OCI-LY3 (cell line): Measurements from ENCODE around the gene TTC6.

Source experiments
- H2AFZ ChIP-seq: fragments of 200-600, 300-600 bp; shearing (Covaris generic); 2 replicates; pipeline ENCODE4 v1.6.0; 2014; ENCODE audit warnings: antibody characterized with exemption, low read depth, low read length
- H3K27ac ChIP-seq: fragments of 200-600, 300-600 bp; sonication (generic); 2 replicates; pipeline ENCODE4 v1.5.1; 2014; ENCODE audit warnings: mild to moderate bottlenecking, low read length, moderate library complexity, mixed read lengths
- H3K27me3 ChIP-seq: fragments of 200-600, 300-600 bp; sonication (generic); 2 replicates; pipeline ENCODE4 v1.6.1; 2014; ENCODE audit warnings: low read depth, low read length, mixed read lengths
- H3K36me3 ChIP-seq: fragments of 200-600, 300-600 bp; sonication (generic); replicated peaks from 2 replicates; pipeline ENCODE3; 2014; ENCODE audit warnings: low read depth, low read length, mixed read lengths
- H3K4me1 ChIP-seq: fragments of 300-600, 200-600 bp; sonication (generic); 2 replicates; pipeline ENCODE4 v1.6.1; 2014; ENCODE audit warnings: low read length, mixed read lengths
- H3K4me2 ChIP-seq: fragments of 200-600, 300-600 bp; sonication (generic); 2 replicates; pipeline ENCODE4 v1.6.1; 2014; ENCODE audit warnings: low read length, mixed read lengths
- H3K4me3 ChIP-seq: fragments of 300-600, 200-600 bp; sonication (generic); 2 replicates; pipeline ENCODE4 v1.5.1; 2014; ENCODE audit warnings: antibody characterized with exemption, mild to moderate bottlenecking, low read length, moderate library complexity
- H3K79me2 ChIP-seq: fragments of 300-600, 200-600 bp; shearing (Covaris generic); 2 replicates; pipeline ENCODE4 v1.6.1; 2014; ENCODE audit warnings: mild to moderate bottlenecking, low read length, mixed read lengths
- H3K9ac ChIP-seq: fragments of 300-600, 200-600 bp; shearing (Covaris generic); 2 replicates; pipeline ENCODE4 v1.6.0; 2014; ENCODE audit warnings: mild to moderate bottlenecking, low read length, moderate library complexity
- H3K9me3 ChIP-seq: fragments of 200-600, 300-600 bp; shearing (Covaris generic); 2 replicates; pipeline ENCODE4 v1.6.1; 2014; ENCODE audit warnings: low read length, mixed read lengths; ENCODE audit not compliant: insufficient read depth
- H4K20me1 ChIP-seq: fragments of 200-600, 300-600 bp; sonication (generic); 2 replicates; pipeline ENCODE4 v1.6.1; 2016; ENCODE audit warnings: low read length, mixed read lengths; ENCODE audit not compliant: insufficient read depth
- CTCF ChIP-seq: fragments of 200-600, 300-600 bp; sonication (generic); IDR thresholded peaks from 2 replicates; pipeline ENCODE4 v1.5.1; 2014; ENCODE audit warnings: antibody characterized with exemption, low read length, low read depth
- EZH2phosphoT487 ChIP-seq: fragments of 200-600 bp; shearing (Covaris generic); IDR thresholded peaks from 2 replicates; pipeline ENCODE4 v1.6.1; 2018; ENCODE audit warnings: antibody characterized with exemption, mixed run types, low read depth

The TTC6 gene

GRCh38 chr14:37587131-37587803, 8.2 kb upstream of the TTC6 start:
- Histone ChIP-seq H3K4me1 (no peaks in the 10 kb centered on the region), H2AFZ (no peak overlapping the region), H3K9ac (no peak overlapping the region), H3K4me2 (no peak overlapping the region), H3K79me2 (no peaks in the 10 kb centered on the region), H4K20me1 (no peaks in the 10 kb centered on the region), H3K27ac (no peak overlapping the region), H3K4me3 (no peak overlapping the region), H3K9me3 (no peaks in the 10 kb centered on the region), H3K36me3 (no peaks in the 10 kb centered on the region), H3K27me3 (no peaks in the 10 kb centered on the region)
- TF ChIP-seq CTCF = no peak
- TF ChIP-seq EZH2phosphoT487 = no peak

GRCh38 chr14:37587881-37588666, 7.4 kb upstream of the TTC6 start:
- Histone ChIP-seq H3K27me3 (no peaks in the 10 kb centered on the region), H3K4me2 (no peak overlapping the region), H3K36me3 (no peaks in the 10 kb centered on the region), H3K4me1 (no peaks in the 10 kb centered on the region), H4K20me1 (no peaks in the 10 kb centered on the region), H3K4me3 (no peak overlapping the region), H2AFZ (no peak overlapping the region), H3K79me2 (no peaks in the 10 kb centered on the region), H3K9ac (no peak overlapping the region), H3K27ac (no peak overlapping the region), H3K9me3 (no peaks in the 10 kb centered on the region)
- TF ChIP-seq EZH2phosphoT487 (no peak), CTCF (no peak)

GRCh38 chr14:37588667-37588955, 6.8 kb upstream of the TTC6 start:
- H3K9ac ChIP-seq = no peak overlapping the region
- no peaks in the 10 kb centered on the region for H3K4me1 ChIP-seq
- no peaks in the 10 kb centered on the region for H3K9me3 ChIP-seq
- no peaks in the 10 kb centered on the region for H3K36me3 ChIP-seq
- no peaks in the 10 kb centered on the region for H3K27me3 ChIP-seq
- TF ChIP-seq EZH2phosphoT487 = no peak
- no peak for TF ChIP-seq CTCF
- no peak overlapping the region for H2AFZ ChIP-seq
- no peak overlapping the region for H3K27ac ChIP-seq
- H3K79me2 ChIP-seq = no peaks in the 10 kb centered on the region
- H4K20me1 ChIP-seq = no peaks in the 10 kb centered on the region
- H3K4me3 ChIP-seq = no peak overlapping the region
- H3K4me2 ChIP-seq = no peak overlapping the region

GRCh38 chr14:37588956-37589714, 6.3 kb upstream of the TTC6 start:
- Histone ChIP-seq H2AFZ (no peak overlapping the region), H3K79me2 (no peaks in the 10 kb centered on the region), H3K4me1 (no peaks in the 10 kb centered on the region), H4K20me1 (no peaks in the 10 kb centered on the region), H3K9me3 (no peaks in the 10 kb centered on the region), H3K27ac (no peak overlapping the region), H3K36me3 (no peaks in the 10 kb centered on the region), H3K27me3 (no peaks in the 10 kb centered on the region), H3K4me2 (no peak overlapping the region), H3K9ac (no peak overlapping the region), H3K4me3 (no peak overlapping the region)
- TF ChIP-seq CTCF = no peak
- no peak for TF ChIP-seq EZH2phosphoT487
